B cell (primary cell): ENCODE measurements around the gene IL25.

Source experiments
- CTCF ChIP-seq: fragments of 200-600 bp; IDR thresholded peaks from one replicate; pipeline ENCODE4 v1.8.0; 2022; ENCODE audit warnings: antibody characterized with exemption, mild to moderate bottlenecking
- EZH2 ChIP-seq: IDR thresholded peaks from 2 replicates; pipeline ENCODE4 v1.6.1; 2012; ENCODE audit warnings: borderline replicate concordance, low read depth, mild to moderate bottlenecking, moderate library complexity, low read length; ENCODE audit not compliant: insufficient read depth, poor library complexity, severe bottlenecking

DNA sequence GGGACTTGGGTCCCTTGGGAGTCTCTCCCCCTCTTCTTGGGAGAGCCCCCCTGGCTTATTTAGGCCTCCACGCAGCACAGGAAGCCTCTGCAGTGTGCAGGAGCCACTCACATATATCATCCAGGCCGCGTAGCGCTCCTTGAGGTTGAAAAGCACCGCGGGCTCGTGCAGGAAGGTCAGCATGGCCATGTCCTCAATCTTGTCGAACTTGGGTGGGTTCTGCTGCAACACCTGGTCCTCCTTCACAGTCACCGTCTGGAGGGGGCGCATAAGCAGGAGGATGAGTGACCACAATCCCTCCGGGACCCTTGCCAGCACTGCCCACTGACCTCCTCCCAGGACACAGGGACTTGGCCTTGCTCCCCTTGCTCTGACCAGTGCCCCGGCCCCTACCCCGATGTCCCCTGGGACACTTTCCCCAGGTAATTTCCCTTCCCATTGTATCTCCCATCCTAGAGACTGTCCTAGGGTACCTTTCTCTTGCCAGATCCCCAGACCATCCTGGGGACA lies 33.0 kb downstream of the IL25 start:
- TF ChIP-seq EZH2 (no peak), CTCF (no peak)
